COLO829 (cell line): ENCODE data around the gene SGMS1.

Source experiments
- DNase-seq: peaks from one replicate; pipeline ENCODE4 v3.0.0; 2012; ENCODE audit warnings: low spot score

SGMS1 gene

DNA sequence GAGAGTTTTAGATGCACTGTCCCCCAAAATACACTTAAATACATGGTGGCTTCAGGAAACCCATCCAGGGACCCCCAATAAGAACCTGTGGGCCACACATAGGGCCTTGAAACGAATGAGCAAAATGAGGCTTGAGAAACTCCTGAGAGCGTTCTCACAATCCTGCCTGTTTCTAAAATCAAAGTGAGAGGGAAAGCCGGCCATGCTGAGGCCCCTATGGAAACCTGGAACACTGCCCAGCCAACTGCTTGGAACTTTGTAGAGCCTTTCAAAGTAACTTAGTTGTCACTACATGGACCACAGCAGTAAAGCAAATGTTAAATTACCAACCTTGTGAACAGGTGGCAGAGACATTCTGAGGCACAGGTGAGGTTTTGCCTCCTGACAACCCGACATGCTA is 13.4 kb downstream of the SGMS1 start:
- DNase-seq = no peak

GRCh38 chr10:50607356-50607925 is 16.3 kb downstream of the SGMS1 start:
- no peak for DNase-seq

GRCh38 chr10:50605951-50606270 is 17.8 kb downstream of the SGMS1 start:
- no peak for DNase-seq

GRCh38 chr10:50605269-50605950 is 18.3 kb downstream of the SGMS1 start:
- DNase-seq = no peak

DNA sequence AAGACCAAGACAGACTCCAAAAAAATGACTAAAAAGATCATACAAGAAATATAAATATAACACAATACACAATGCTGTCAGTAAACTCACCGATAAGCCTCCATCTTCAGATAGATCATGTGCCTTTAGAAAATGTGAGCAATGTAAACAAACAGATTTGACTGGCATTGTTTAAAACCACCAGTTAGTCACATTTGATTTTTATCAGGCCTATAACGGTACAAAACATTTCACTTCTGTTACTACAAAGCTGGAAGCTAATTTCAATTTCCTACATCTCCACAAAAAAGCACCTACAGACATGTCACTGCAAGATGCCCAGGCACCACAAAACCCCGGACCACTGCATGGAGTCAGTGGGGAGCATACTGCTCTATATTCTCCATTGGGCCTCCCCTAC is 18.9 kb downstream of the SGMS1 start:
- no peak for DNase-seq

DNA sequence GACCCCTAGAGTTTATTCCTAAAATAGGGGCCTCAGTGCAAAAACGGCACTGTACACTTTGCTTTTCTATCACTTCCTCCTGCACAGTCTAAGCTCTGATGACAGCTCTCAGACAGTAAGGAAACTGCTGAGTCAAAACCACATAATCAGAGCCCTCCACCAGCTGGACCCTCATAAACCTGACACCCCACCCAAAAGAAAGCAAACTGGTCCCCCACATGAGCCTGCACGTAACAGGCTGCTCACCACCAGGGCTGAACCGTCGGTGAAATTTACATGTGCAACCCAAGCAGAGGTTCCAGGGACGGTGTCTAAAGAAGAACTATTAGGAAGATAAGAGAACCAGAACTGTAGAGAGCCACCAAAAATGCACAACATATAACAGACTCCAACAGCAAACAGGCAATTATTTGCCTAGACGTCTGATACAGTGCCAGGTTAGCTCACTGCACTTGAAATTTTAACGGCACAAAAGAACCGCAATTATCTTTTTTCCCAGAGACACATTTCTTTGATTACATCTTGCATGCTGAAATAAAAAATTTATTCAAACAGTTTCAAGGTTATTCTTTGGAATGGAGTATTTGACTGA is 19.6 kb downstream of the SGMS1 start:
- no peak for DNase-seq

DNA sequence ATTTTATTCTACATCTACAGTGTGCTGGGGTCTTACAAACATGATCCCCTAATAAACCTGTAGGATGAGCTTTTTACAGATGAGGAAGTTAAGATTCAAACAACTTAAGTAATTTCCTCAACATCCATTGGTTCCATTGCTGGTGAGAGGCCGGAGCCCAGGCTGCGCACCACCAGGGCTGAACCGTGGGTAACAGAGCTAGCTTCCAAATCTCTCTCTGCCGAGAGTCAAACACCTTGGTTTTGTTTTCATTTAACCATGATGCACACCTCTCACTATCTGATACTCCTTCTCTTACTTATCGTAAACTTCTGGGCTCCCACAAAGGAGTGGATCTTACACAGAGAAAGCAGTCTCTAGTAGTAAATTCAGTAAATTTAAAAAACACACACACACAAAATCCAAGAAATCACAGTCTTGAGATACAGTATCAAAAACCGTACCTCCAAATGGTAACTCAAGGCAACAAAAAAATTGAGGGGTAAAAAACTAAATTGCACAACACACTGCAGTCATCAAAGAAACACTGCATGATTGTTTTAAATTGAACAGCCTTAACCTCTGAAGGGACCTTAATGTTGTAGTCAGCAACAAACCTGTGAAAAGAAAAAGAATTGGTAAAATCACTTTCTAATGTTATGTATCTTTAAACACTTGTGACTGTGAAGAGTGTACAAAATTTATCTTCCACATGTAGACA is 20.5 kb downstream of the SGMS1 start:
- no peak for DNase-seq

GRCh38 chr10:50601974-50602373 is 21.8 kb downstream of the SGMS1 start:
- no peak for DNase-seq

DNA sequence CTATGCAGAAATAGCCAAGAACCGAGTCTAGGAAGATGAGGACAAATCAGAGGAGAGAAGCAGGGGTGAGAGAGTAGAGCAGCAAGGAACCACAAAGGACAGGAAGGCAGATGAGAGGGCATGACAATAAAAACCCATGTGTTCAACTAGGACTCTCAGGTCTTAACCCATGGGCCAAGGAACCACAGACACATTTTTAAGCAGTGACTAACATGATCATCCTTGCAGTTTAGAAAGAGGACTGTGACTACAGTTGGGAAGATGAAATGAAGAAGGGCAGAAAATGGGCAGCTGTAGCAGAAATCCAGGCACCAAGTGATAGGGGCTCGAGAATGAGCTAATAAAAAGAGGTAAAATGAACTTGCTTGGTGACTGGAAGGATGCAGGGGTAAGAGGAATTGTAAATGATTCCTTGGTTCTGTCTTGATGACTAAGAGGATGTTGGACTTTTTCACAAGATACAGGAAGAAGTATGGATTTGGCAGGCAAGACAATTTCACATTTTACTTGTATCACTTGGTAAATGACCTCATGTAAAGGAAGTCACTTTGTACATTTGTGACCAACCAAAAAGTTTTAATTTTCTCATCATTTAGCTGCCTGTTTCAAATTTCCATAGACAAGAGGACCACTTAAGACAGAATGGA is 22.8 kb downstream of the SGMS1 start:
- DNase-seq = no peak

DNA sequence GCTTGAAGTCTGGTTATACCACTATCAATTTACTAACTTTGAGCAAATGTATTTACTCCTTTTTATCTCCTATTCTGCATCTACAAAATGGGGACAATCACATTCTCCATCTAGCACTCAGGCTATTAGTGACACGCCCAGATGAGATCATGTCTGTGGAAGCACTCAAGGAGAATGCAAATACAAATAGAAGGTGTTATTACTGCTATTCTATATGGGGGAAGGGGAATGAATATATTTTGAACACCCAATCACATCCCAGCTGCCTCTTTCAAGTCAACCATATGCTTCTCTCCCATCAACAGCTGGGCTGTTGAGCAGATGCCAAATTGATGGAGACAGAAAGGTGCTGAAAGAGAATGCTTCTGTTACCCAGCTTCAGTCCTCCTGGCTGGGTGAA is 23.5 kb downstream of the SGMS1 start:
- no peak for DNase-seq

- DNase-seq = no peak
These were observed 26.9 kb downstream of the SGMS1 start for GRCh38 chr10:50596897-50597296.

- DNase-seq = no peak
These were observed 27.3 kb downstream of the SGMS1 start for GRCh38 chr10:50596456-50596855.

DNA sequence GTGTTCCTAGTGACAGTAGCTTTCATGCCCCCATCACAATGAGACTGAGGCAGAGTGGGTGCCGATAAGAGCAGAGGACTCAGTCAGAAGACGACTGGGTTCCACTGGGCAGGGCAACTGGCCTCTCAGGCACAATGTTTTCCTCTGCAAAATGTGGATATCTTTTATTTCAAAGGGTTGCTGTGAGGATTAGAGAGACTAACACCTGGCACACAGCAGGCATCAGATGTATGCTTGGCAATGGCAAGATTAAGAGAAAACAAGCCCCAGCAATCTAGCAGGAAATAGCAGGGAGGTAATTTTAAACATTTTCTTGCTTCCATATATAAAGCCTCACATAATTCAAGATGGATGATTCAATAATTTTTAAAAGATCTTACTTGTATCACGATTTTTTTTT is 28.0 kb downstream of the SGMS1 start:
- DNase-seq = no peak

DNA sequence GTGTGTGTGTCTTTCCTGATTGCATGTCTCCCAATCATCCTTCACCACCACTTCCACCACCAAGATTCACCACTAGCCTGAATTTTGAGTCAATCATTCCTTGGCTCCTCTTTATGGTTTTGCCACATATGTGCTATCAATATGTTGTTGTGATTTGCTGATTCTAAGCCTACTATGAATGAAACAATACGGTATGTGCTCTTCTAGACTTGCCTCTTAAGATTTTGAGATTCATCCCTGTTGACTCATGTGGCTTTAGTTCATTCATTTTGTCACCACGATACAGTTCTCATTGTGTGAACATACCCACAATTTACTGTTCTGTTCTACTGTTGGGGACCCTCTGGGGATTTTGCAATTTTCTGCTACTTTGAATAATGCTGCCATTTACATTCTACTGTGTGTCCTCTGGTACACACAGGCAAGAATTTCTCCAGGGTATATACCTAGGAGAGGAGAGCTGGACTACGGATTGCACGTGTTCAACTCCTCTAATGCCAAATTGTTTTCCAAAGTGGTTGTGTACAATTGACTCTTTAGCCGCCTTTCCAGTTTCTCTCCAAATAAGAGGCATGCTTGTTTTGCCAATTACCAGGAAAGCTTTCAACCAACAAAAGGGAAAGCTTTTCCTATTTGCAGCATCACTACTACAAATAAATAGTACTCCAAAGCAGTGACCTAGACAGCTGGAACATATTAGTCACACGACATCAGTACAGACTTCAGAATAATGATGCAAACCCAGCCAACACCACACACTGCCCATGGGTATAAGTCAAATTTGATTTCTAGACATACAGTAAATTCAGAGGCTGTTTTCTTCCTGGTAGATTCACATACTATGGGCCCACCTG is 30.0 kb downstream of the SGMS1 start:
- DNase-seq = no peak

GRCh38 chr10:50592961-50593418 is 30.8 kb downstream of the SGMS1 start:
- DNase-seq = no peak

- no peak for DNase-seq
These were observed 32.8 kb downstream of the SGMS1 start for GRCh38 chr10:50590935-50591334.

- DNase-seq = no peak
These were observed 37.0 kb downstream of the SGMS1 start for GRCh38 chr10:50586740-50587088.

DNA sequence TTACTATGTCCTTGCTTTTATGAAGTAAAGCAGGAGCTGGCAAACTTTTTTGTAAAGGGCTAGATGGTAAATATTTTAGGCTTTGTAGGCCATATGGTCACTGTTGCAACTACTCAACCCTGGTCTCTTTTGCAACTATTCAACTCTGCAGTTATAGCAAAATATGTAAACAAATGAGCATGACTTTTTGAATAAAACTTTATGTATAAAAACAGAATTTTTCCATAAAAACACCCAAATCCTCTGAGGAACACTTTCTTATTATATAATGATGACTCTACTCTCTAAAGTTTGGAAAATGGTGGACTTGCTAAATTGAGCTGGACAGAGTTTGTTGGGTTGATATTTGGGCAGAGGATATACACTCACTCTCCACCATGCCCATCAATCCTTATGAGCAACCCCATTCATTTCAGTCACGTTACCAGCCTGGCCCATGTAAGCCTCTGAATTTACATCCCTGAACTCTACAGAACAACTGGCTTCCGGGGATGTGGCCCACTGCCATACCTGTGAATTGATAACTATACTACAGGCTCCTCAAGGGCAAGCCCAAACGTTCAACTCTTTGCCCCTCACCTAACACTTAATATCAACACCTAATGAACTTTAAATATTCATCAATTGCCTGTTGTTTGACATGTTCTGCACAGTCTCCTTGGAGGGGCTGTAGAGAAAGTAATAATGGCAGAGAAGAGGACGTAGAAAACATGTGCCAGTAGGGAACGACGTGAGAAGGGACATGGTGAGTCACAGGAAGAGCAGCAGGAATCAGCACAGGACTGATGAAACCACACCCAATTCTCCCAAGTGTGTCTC is 37.6 kb downstream of the SGMS1 start:
- no peak for DNase-seq

GRCh38 chr10:50582766-50583762 is 40.7 kb downstream of the SGMS1 start:
- DNase-seq = no peak

GRCh38 chr10:50582046-50582445 is 41.7 kb downstream of the SGMS1 start:
- DNase-seq = no peak
